ENCODE data around the gene ARFGEF3.

The ARFGEF3 gene

GRCh38 chr6:138162111-138162954 lies 594 bp downstream of the ARFGEF3 start:
- peak; percentile 53 for DNase-seq

GRCh38 chr6:138162955-138163575 lies 1.3 kb downstream of the ARFGEF3 start:
- DNase-seq: no peak

- no peak for DNase-seq
These were observed 13.9 kb downstream of the ARFGEF3 start for GRCh38 chr6:138175596-138175995.

GRCh38 chr6:138176652-138177232 lies 15.0 kb downstream of the ARFGEF3 start:
- no peak for DNase-seq

- DNase-seq: peak; percentile 21
These were observed 21.4 kb downstream of the ARFGEF3 start for GRCh38 chr6:138182939-138183789.

- DNase-seq: no peak
These were observed 22.0 kb downstream of the ARFGEF3 start for GRCh38 chr6:138183790-138184134.

GRCh38 chr6:138184230-138184629 lies 22.5 kb downstream of the ARFGEF3 start:
- no peak for DNase-seq

DNA sequence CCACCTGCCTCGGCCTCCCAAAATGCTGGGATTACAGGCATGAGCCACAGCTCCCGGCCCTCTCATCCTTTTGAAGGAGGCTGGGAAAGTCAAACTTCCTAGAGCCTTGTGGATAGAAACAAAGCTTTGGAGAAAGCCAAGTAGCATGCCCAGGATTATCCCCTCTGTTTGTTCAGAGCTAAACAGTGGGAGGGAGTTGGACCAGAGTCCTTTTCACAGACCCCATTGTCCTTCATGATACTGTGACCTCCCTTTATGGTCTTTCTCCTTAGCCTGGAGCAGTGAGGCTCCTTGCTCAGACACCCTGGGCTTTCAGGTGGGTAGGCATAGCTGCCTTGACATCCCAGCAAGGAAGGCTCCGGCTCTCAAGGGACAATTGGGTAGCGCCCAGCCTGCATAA lies 25.4 kb downstream of the ARFGEF3 start:
- DNase-seq: no peak

GRCh38 chr6:138188278-138188941 lies 26.7 kb downstream of the ARFGEF3 start:
- DNase-seq: peak; percentile 85

DNA sequence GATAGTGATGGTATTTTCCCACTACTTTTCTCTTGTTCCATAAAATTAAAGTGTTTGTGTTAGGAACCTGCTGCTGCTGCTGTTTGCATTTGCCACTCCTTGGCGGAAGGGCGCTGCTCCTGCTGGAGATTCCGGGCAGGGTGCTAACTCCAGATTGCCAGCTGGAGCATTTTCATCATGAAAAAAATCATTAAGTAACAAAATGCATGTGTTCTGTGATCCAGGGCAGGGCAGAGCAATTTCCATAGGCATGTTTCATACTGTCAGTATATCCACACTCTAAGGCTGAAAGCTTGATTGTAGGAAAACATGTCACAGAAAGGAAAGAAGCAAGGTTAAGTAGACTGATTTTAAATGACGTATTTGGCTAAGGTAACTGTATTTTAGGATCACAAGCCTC lies 32.5 kb downstream of the ARFGEF3 start:
- no peak for DNase-seq

DNA sequence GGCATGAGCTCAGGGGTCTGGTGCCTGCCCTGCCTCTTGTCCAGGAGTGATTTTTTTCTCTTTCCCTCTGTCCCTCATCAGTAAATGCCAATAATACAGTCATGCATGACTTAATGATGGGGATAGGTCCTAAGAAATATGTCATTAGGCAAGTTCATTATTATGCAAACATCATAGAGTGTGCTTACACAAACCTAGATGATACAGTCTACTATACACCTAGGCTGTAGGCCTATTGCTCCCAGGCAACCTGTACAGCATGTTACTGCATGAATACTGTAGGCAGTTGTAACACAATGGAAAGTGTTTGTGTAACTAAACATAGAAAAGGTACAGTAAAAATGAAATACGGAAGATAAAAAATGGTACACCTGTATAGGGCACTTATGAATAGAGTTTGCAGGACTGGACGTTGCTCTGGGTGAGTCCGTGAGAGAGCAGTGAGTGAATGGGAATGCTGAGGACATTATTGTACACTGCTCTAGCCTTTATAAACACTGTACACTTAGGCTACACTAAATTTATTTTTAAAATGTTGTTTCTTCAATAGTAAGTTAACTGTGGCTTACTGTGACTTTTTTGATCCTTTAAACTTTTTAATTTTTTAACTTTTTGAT lies 34.5 kb downstream of the ARFGEF3 start:
- DNase-seq: no peak

DNA sequence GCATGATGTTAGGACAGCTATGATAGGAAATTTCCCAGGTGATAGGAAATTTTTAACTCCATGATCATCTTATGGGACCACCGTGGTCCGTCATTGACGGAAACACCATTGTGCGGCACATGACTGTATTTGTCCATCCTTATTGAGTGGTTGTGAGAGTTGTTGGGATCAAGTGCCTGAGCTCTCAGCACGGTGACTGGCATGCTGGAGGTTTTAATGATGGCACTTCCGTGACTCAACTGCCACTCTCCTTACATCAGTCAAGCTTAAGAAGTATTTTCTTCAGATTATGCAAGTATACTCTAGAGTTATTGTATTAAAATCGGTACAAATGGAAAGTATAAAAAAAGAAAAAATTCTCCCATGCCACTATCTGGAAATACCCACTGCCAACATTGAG lies 35.8 kb downstream of the ARFGEF3 start:
- no peak for DNase-seq

GRCh38 chr6:138198430-138199091 lies 36.8 kb downstream of the ARFGEF3 start:
- DNase-seq: no peak

DNA sequence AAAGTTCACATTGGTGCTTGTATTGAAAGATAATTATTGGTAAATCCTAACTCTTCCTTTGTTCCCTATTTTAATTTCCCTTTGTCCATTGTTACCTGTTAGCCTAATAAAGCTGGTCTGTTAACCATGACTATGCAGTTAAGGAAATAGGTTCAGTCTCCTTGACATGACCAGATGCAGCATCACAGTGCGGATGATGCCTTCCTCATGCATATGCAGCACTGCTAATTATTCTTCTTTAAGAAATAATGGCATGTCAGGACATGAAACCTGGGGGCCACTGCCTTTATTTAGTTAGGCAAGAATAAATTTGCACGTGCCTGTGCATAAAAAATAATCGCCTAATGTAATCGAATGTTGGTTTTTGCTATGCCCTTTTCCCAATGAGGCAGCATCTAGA lies 40.1 kb downstream of the ARFGEF3 start:
- no peak for DNase-seq

GRCh38 chr6:138203315-138203714 lies 41.6 kb downstream of the ARFGEF3 start:
- DNase-seq: no peak

- no peak for DNase-seq
These were observed 42.6 kb downstream of the ARFGEF3 start for GRCh38 chr6:138204303-138204702.

- DNase-seq: no peak
These were observed 43.1 kb downstream of the ARFGEF3 start for GRCh38 chr6:138204792-138205384.

DNA sequence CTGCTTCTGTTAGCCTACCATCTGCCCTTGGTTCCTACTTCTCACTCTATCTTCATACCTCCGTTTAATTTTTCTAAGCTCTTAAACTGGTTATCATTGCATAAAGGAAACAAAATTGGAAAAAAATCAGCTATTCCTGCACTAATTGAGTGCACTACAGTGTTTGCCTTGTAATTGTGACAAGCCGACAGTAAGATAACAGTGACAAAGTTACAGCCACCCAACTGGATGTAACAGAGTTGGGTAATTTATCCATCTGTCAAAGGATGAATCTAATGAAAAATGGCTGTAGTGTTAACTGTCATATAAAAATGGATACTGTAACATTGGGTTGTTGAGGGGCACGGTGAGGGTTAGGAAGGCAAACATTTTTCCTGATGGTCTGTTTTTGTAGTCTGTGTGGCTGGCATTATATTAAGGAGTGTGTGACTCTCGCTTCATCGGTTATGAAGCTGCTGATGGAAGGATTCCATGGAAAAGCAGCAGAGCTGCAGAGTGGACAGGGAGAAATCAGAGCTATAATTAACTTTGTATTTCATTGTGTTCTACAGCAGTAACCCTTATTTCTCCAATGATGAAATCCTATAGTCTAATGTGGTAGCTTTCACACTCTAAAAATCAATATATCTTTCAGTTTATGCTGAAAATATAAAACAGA lies 43.8 kb downstream of the ARFGEF3 start:
- DNase-seq: no peak

- no peak for DNase-seq
These were observed 45.1 kb downstream of the ARFGEF3 start for GRCh38 chr6:138206862-138207261.

DNA sequence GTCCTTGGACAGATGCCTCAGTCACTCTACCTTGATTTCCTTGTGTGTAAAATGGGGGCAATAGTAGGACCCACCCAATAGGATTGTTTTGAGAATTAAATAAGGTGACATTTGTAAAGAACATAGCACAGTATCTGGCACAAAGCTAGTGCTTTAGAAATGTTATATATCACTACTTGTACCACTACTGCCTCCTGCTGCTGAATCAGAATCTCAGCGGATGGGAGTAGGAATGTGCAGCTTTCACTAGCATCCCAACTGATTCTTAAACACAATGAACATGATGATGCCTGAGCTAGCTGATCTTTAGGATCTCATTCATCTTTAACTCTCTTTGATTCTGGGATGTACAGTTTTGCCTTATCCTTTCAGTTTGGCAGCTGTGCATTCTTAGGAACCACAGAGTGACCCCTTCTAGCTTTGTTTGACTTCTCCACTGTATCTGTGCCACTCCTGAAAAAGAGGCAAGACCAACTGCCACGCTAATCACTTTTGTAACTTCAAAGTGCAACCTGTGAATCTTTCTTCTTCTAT lies 49.4 kb downstream of the ARFGEF3 start:
- no peak for DNase-seq
